ENCODE results near the gene RUVBL1. TPM values are rescaled to one million over a fixed set of nuclear protein-coding genes. Genes with fewer than 3 reads are reported as not detected.
"Not testable (repeated sequence)": the region's sequence is repeated elsewhere in the genome, so short reads cannot be mapped to it uniquely, and the experiment has no call there.

The RUVBL1 gene
- total RNA-seq, 1 experiment from 2014 or later: 94.9 TPM

- CTCF ChIA-PET: no interaction called here
- H3K4me3 ChIP-seq (ENCODE audit: low read length): no peak overlapping the region
- peaks cover 21% of the 10 kb centered on the region for H3K36me3 ChIP-seq (ENCODE audit: low read depth, low read length)
- POLR2A ChIA-PET (ENCODE audit: unreplicated experiment): no interaction called here
- no peaks in the 10 kb centered on the region for H3F3A ChIP-seq (ENCODE audit: low read length, unreplicated experiment)
- H4K20me1 ChIP-seq (ENCODE audit: low read length): no peaks in the 10 kb centered on the region
- no peak overlapping the region for H3K27ac ChIP-seq (ENCODE audit: low read length)
- TF ChIP-seq EZH2phosphoT487 (IDR thresholded peaks at IDR 0.05; ENCODE audit: borderline replicate concordance, low read length) (no peak), EZH2 (IDR thresholded peaks at IDR 0.05; ENCODE audit: low read length, unreplicated experiment) (no peak), CTCF (conservative IDR thresholded peaks at IDR 0.05; ENCODE audit: low read depth, low read length) (no peak)
- DNase-seq (no peak), ATAC-seq (no peak)
- no peak overlapping the region for H2AFZ ChIP-seq (ENCODE audit: low read length)
- no peak overlapping the region for H3K9ac ChIP-seq (ENCODE audit: low read length)
- H3K4me2 ChIP-seq (ENCODE audit: low read length): no peak overlapping the region
- H3K79me2 ChIP-seq (ENCODE audit: low read length): peaks cover 8% of the 10 kb centered on the region
- H3K9me2 ChIP-seq (replicated peaks; ENCODE audit: low read length): no peaks in the 10 kb centered on the region
- no peaks in the 10 kb centered on the region for H3K4me1 ChIP-seq (ENCODE audit: insufficient read depth, low read length)
- no peaks in the 10 kb centered on the region for H3K27me3 ChIP-seq (ENCODE audit: low read length)
- no TSS peak for BruUV-seq (replicated peaks)
- intact Hi-C loops (cut with micrococcal nuclease): no loop called here
- H3K9me3 ChIP-seq (ENCODE audit: low read length): no peaks in the 10 kb centered on the region
These were observed 37.0 kb upstream of the RUVBL1 start for GRCh38 chr3:128160661-128161060.

GRCh38 chr3:128155616-128156360, 32.2 kb upstream of the RUVBL1 start:
- POLR2A ChIA-PET (ENCODE audit: unreplicated experiment): no interaction called here
- DNase-seq: no peak

GRCh38 chr3:128154354-128154753, 30.7 kb upstream of the RUVBL1 start:
- BruUV-seq (replicated peaks); ATAC-seq; H3K27me3 ChIP-seq (ENCODE audit: low read length); intact Hi-C loops (cut with micrococcal nuclease); H3K9me3 ChIP-seq (ENCODE audit: low read length); H3F3A ChIP-seq (ENCODE audit: low read length, unreplicated experiment); DNase-seq; H3K9me2 ChIP-seq (replicated peaks; ENCODE audit: low read length); H3K27ac ChIP-seq (ENCODE audit: low read length); H4K20me1 ChIP-seq (ENCODE audit: low read length); H3K4me1 ChIP-seq (ENCODE audit: insufficient read depth, low read length); CTCF ChIA-PET; H2AFZ ChIP-seq (ENCODE audit: low read length): not testable (repeated sequence)
- POLR2A ChIA-PET (ENCODE audit: unreplicated experiment): interaction anchor here (0.7 to 1.0 kb wide), 3 partner anchors 31 to 273 kb away, joined by 3 to 14 read pairs (median 3); partner anchors contain the start of gene RUVBL1
- Histone ChIP-seq H3K79me2 (ENCODE audit: low read length) (peaks cover 26% of the 10 kb centered on the region), H3K9ac (ENCODE audit: low read length) (peak overlapping the region; percentile 87; the same call in 1 of the 2 replicates), H3K4me2 (ENCODE audit: low read length) (peak overlapping the region; percentile 94), H3K4me3 (ENCODE audit: low read length) (peak overlapping the region; percentile 75), H3K36me3 (ENCODE audit: low read depth, low read length) (peaks cover 23% of the 10 kb centered on the region)

More at GRCh38 chr3:128155616-128156360, 32.2 kb upstream of the RUVBL1 start:
- Histone ChIP-seq H2AFZ (ENCODE audit: low read length) (no peak overlapping the region), H3K4me2 (ENCODE audit: low read length) (no peak overlapping the region), H3K79me2 (ENCODE audit: low read length) (peaks cover 26% of the 10 kb centered on the region), H3K36me3 (ENCODE audit: low read depth, low read length) (peaks cover 23% of the 10 kb centered on the region), H3F3A (ENCODE audit: low read length, unreplicated experiment) (no peaks in the 10 kb centered on the region), H3K4me1 (ENCODE audit: insufficient read depth, low read length) (no peaks in the 10 kb centered on the region), H3K9me3 (ENCODE audit: low read length) (no peaks in the 10 kb centered on the region), H3K9me2 (replicated peaks; ENCODE audit: low read length) (no peaks in the 10 kb centered on the region), H3K27ac (ENCODE audit: low read length) (no peak overlapping the region), H3K27me3 (ENCODE audit: low read length) (no peaks in the 10 kb centered on the region), H3K9ac (ENCODE audit: low read length) (no peak overlapping the region), H4K20me1 (ENCODE audit: low read length) (no peaks in the 10 kb centered on the region), H3K4me3 (ENCODE audit: low read length) (no peak overlapping the region)
- intact Hi-C loops (cut with micrococcal nuclease): no loop called here
- CTCF ChIA-PET: no interaction called here
- TF ChIP-seq CTCF (conservative IDR thresholded peaks at IDR 0.05; ENCODE audit: low read depth, low read length): no peak
- no peak for TF ChIP-seq EZH2 (IDR thresholded peaks at IDR 0.05; ENCODE audit: low read length, unreplicated experiment)
- no peak for TF ChIP-seq EZH2phosphoT487 (IDR thresholded peaks at IDR 0.05; ENCODE audit: borderline replicate concordance, low read length)
- no peak for ATAC-seq
- no TSS peak for BruUV-seq (replicated peaks)

Data from PC-3 (cell line).